DND-41 (cell line): ENCODE measurements around the gene TIRAP.

ENCODE experiments used
- ATAC-seq: fragments of 200-7000 bp; cut with Tn5 transposase; 3 replicates; pipeline ENCODE4 v1.9.1; 2021; ENCODE audit warnings: low read depth; ENCODE audit not compliant: insufficient read depth
- DNase-seq: peaks from one replicate; pipeline ENCODE4 v3.0.0-alpha.2; 2020
- H2AFZ ChIP-seq: 2 replicates; pipeline ENCODE4 v1.6.0; 2012; ENCODE audit warnings: low read depth, low read length
- H3K27ac ChIP-seq: 2 replicates; pipeline ENCODE4 v1.5.1; 2012; ENCODE audit warnings: low read length, inconsistent platforms
- H3K27me3 ChIP-seq: fragments of 200-600 bp; sonication (generic); 2 replicates; pipeline ENCODE4 v1.6.0; 2012; ENCODE audit warnings: low read length, mild to moderate bottlenecking, inconsistent platforms; ENCODE audit not compliant: insufficient read depth, poor library complexity
- H3K36me3 ChIP-seq: 2 replicates; pipeline ENCODE4 v1.5.1; 2012; ENCODE audit warnings: low read length, inconsistent platforms; ENCODE audit not compliant: insufficient read depth
- H3K4me1 ChIP-seq: 2 replicates; pipeline ENCODE4 v1.5.1; 2012; ENCODE audit warnings: mild to moderate bottlenecking, low read length; ENCODE audit not compliant: insufficient read depth
- H3K4me2 ChIP-seq: 2 replicates; pipeline ENCODE4 v1.6.0; 2012; ENCODE audit warnings: mild to moderate bottlenecking, moderate library complexity, low read length, inconsistent platforms; ENCODE audit not compliant: insufficient read depth
- H3K4me3 ChIP-seq, 2 experiments: fragments of 200-600 bp in 1 of 2; shearing (Covaris generic) in 1 of 2; 2 replicates each; pipeline ENCODE4 v1.5.1; 2012 to 2016; ENCODE audit warnings: inconsistent platforms in 2 of 2, low read length in 2 of 2, mild to moderate bottlenecking in 2 of 2, low read depth in 1 of 2, moderate library complexity in 1 of 2
- H3K79me2 ChIP-seq: 2 replicates; pipeline ENCODE4 v1.6.0; 2012; ENCODE audit warnings: low read length, inconsistent platforms; ENCODE audit not compliant: insufficient read depth
- H3K9ac ChIP-seq: 2 replicates; pipeline ENCODE4 v1.6.0; 2012; ENCODE audit warnings: low read depth, mild to moderate bottlenecking, inconsistent platforms, low read length, moderate library complexity
- H3K9me3 ChIP-seq: 2 replicates; pipeline ENCODE4 v1.5.1; 2012; ENCODE audit warnings: low read length, moderate library complexity, mild to moderate bottlenecking, inconsistent platforms; ENCODE audit not compliant: insufficient read depth, severe bottlenecking
- H4K20me1 ChIP-seq: 2 replicates; pipeline ENCODE4 v1.6.0; 2012; ENCODE audit warnings: low read length; ENCODE audit not compliant: insufficient read depth
- CTCF ChIP-seq: IDR thresholded peaks from 2 replicates; pipeline ENCODE4 v1.5.1; 2012; ENCODE audit warnings: borderline replicate concordance, low read length, moderate library complexity, mild to moderate bottlenecking; ENCODE audit not compliant: poor library complexity, severe bottlenecking; ENCODE audit errors: extremely low read depth
- EZH2 ChIP-seq: IDR thresholded peaks from 3 replicates; pipeline ENCODE4 v1.6.1; 2012; ENCODE audit warnings: borderline replicate concordance, low read depth, mild to moderate bottlenecking, moderate library complexity, low read length, inconsistent platforms; ENCODE audit not compliant: severe bottlenecking

The TIRAP gene

GRCh38 chr11:126293726-126294125 is 10.8 kb downstream of the TIRAP start:
- no peak overlapping the region for H3K9ac ChIP-seq
- peaks cover 12% of the 10 kb centered on the region for H3K79me2 ChIP-seq
- H4K20me1 ChIP-seq = peaks cover 8% of the 10 kb centered on the region
- H3K4me2 ChIP-seq = no peak overlapping the region
- TF ChIP-seq CTCF = no peak
- no peak for TF ChIP-seq EZH2
- H2AFZ ChIP-seq = no peak overlapping the region
- no peak overlapping the region for H3K4me3 ChIP-seq
- peaks cover 37% of the 10 kb centered on the region for H3K36me3 ChIP-seq
- ATAC-seq = no peak
- H3K27me3 ChIP-seq = no peaks in the 10 kb centered on the region
- H3K4me1 ChIP-seq = no peaks in the 10 kb centered on the region
- no peak overlapping the region for H3K27ac ChIP-seq
- no peaks in the 10 kb centered on the region for H3K9me3 ChIP-seq
- no peak for DNase-seq

- H3K4me2 ChIP-seq = no peak overlapping the region
- peaks cover 32% of the 10 kb centered on the region for H3K36me3 ChIP-seq
- H3K27ac ChIP-seq = no peak overlapping the region
- no peak for DNase-seq
- H3K9me3 ChIP-seq = no peaks in the 10 kb centered on the region
- no peak overlapping the region for H3K4me3 ChIP-seq
- no peak for ATAC-seq
- H4K20me1 ChIP-seq = peaks cover 8% of the 10 kb centered on the region
- H3K27me3 ChIP-seq = no peaks in the 10 kb centered on the region
- H3K4me1 ChIP-seq = peaks cover 4% of the 10 kb centered on the region; the same call in 1 of the 2 replicates
- H2AFZ ChIP-seq = no peak overlapping the region
- H3K9ac ChIP-seq = no peak overlapping the region
- TF ChIP-seq CTCF = no peak
- no peak for TF ChIP-seq EZH2
- peaks cover 40% of the 10 kb centered on the region for H3K79me2 ChIP-seq
Observed at GRCh38 chr11:126297004-126297403, 14.1 kb downstream of the TIRAP start.

GRCh38 chr11:126303623-126304456 is 20.9 kb downstream of the TIRAP start, which contains the start of gene DCPS:
DCPS (plus strand) TSS chr11:126304060; CDS start chr11:126304081, 21 bp downstream.
- peak; percentile 88 for DNase-seq
- peak within 1 kb of the TSS; percentile 98 for H2AFZ ChIP-seq
- H3K9ac ChIP-seq = peak within 1 kb of the TSS; percentile 99

More at GRCh38 chr11:126303623-126304456, 20.9 kb downstream of the TIRAP start, which contains the start of gene DCPS:
- Histone ChIP-seq H3K4me3 (peak within 1 kb of the TSS; percentile 90 to 95), H3K27ac (peak within 1 kb of the TSS; percentile 99), H3K36me3 (peaks cover 24% of the 10 kb centered on the region), H3K79me2 (peaks cover 62% of the 10 kb centered on the region), H3K9me3 (no peaks in the 10 kb centered on the region), H3K4me1 (peaks cover 43% of the 10 kb centered on the region), H3K4me2 (peak within 1 kb of the TSS; percentile 91), H4K20me1 (no peaks in the 10 kb centered on the region), H3K27me3 (no peaks in the 10 kb centered on the region)
- peak; percentile 92 for ATAC-seq
- TF ChIP-seq EZH2 (no peak), CTCF (no peak)
